ENCODE results near the gene IMMT.

The IMMT gene

DNA sequence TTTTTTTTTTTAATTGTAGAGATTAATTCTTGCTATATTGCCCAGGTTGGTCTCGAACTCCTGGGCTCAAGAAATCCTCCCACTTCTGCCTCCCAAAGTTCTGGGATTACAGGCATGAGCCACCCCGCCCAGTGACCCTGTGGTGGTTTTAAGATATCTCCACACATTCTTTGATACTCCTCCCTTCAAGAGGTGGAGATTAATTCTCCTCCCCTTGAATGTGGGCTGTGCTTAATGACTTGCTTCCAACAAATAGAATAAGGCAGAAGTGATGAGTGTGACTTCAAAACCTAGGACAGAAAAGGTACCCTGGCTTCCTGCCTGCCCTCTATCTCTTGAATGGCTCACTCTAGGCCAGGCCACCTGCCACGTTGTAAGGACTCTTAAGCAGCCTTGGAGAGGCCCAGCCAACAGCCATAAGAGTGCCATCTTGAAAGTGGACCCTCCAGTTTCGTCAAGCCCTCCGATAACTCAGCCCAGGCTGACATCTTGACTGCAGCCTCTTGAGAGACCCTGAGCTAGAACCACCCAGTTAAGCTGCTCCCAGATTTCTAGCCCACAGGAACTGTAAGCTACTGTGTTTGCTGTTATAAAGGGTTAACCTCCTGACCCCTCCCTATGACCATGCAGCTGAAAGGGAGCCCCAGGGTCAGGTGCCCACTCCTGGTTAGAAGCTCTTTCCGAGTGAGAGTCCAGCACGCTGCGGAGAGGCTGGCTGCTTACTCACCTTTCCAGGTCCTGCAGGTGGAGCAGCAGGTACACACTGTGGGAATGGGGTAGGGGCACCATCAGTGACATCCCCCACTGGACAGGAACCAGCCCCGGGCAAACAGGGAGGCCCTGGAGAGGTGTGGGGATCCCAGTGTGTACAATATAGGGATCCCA lies 31.6 kb upstream of the IMMT start:
- no peak for DNase-seq (ENCODE audit: low read depth in 2 of 2)

DNA sequence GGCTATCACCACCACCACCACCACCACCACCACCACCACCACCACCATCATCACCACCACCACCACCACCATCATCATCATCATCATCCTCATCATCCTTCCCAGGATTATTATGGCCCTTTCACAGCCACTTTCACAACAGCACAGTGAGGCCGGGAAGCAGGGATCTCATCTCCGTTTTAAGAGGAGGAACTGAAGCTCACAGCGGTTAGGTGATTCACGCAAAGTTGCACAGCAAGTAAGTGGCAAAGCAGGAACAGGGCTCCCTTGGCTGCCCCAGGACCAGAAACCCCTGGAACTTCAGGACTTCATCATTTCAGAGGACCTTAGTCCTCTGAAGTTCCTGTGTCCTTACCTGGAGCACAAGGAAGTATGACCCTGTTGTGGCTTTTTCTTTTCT lies 30.8 kb upstream of the IMMT start:
- DNase-seq (ENCODE audit: low read depth in 2 of 2): no peak

DNA sequence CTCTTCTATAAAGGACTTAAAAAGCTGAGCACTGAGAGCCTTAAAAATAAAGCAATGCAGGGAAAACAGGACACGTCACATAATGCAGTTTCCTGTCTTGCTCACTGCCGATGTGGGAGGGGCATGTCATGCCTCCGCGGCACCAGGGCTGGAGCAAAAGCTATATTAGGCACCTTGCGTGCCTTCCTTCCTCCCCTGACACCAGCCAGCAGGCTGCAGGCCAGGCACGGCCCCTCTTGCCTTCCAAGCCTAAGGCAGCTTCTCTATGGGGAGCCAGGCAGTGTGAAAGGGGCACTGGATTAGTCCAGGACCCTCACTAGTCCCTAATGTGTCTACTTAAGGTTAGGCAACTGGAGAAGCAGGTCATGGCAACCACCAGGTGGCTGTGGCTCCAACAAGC lies 30.3 kb upstream of the IMMT start:
- peak; percentile 15 to 26 for DNase-seq (ENCODE audit: low read depth in 2 of 2)

DNA sequence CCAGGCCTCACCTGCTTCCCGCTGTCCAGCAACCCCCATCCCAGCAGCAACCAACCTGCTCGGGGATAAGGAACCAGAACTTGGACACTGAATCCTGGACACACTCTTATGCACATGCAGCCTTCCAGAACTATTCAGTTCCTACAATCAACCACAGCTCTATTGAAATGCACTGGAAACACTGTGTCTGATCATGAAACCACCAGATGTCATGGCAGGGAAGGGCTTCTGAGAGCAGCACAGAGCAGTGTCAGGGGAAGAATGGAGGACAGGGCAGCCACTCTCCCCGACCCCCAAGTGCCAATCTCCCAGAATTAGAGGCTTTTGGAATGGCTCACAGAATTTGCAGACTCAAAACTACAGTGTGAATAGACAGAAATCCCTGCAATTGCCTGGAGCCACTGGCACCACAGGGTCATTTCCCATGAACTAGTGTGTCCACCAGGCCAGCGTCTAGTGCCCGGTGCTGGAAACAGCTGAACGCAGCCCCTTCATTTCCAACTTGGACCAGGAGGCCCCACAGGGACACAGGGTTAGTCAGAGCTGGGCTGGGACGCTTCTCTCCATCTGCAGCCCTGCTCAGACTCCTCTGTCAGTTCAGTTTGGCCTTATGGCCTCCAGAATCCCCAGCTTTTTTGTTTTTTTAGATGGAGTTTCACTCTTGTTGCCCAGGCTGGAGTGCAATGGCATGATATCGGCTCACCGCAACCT lies 29.5 kb upstream of the IMMT start:
- no peak for DNase-seq (ENCODE audit: low read depth in 2 of 2)

DNA sequence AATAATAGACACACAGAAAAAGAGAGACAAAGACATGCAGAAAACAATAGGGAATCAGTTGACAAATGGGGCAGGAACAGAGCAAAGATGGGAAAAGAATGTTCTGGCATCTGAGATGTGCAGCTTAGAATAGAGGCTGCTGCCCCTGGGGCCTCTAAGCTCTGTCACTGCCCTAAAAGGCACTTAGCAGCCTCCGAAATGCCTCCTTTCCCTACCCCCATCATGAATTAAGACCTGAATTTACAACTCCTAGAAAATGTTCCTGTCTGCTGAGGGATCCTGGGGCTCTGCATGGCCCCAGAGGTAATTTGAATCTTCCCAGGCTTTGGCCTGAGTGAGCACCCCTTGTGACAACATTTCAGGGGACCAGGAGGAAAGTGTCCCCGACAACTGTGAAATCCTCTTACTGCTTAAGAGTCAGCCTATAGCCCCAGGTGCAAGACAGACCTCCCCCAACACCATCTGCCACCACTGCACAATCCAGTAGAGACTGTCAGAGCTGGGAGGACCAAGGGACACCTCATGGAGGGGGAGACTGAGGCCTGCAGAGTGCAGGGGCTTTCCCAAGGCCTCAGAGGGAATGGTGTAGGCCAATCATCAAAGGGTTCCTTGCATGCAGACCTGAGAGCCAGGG lies 28.8 kb upstream of the IMMT start:
- DNase-seq (ENCODE audit: low read depth in 2 of 2): no peak

DNA sequence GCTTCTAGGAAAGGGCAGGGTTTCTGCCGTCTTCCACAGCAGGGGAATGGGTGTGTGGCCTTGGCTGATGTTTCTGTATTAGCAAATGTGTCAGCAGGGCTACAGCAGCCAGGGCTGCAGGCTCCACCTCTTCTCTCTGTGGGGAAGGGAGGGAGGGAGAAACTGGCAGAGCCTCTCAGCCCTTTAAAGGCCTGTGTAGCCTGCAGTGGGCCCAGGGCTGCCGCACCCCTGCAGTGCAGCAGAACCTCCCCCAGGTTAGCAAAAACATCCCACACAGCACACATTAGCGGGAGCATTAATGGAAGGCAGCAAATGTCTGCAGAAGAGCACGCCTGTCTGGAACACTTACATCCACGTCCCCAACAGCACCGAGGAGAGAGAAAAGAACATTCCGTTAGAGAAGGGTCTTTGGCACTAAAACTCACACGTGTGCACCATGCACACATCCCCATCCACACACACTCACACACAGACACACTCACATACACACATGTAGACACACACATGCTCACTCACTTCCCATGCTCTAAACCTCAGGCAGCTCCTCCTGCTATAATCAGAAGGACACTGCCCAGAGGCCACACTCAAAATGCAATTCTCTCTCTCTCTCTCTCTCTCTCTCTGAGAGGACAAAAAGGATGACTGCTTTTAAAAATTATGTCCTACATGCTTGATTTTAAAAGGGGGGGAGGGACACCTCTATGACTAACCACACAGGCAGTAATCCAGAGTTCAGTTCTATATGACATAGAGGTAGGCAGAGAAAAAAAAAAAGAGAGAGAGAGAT lies 28.1 kb upstream of the IMMT start:
- no peak for DNase-seq (ENCODE audit: low read depth in 2 of 2)

DNA sequence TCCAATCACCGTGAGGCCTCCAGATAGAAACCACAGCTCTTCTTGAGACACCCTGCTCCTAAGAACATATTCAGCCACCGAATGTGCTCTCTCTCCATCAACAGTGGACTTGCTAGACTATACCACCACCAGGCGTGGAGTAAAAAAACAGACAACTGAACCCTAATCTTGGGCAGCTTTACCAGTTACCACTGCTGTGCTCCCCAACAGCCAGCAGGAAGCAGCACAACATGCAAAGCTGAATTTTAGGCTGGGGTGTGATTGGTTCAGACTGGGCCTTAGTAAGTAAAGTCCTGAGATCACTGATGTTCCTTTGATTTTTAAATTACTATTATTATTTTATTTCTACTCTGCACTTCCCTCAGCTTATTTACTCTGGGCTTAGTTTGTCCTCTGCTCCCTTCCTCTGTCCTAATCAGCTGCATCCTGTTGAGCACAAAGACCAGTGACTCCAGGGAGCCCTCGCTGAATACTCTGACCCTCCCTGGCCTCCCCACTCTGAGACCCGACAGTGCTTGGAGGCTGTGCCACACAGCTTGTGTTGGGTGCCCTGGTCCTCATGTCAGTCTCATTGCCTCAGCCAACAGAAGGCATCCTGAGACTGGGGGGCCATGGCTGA lies 25.9 kb upstream of the IMMT start:
- DNase-seq (ENCODE audit: low read depth in 2 of 2): peak in 1 of 2 donors; percentile 22

DNA sequence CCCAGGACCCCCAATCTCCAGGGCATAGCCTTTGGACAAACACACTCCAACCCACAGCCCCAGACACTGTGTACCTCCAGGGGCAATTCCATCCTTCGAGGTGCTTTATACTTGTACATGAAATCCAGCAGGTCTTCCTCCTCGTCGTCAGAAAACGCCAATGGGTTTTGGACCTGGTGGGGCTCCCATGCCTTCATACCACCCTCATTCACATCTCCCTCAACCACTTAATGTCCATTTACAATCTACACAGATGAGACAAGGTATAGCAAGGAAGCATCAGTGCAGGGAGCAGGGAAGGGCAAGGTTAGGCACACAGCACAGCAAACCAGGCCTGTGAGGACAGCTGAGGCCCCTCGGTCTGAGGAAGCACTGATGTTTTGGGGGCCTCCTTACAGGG lies 24.6 kb upstream of the IMMT start:
- no peak for DNase-seq (ENCODE audit: low read depth in 2 of 2)

DNA sequence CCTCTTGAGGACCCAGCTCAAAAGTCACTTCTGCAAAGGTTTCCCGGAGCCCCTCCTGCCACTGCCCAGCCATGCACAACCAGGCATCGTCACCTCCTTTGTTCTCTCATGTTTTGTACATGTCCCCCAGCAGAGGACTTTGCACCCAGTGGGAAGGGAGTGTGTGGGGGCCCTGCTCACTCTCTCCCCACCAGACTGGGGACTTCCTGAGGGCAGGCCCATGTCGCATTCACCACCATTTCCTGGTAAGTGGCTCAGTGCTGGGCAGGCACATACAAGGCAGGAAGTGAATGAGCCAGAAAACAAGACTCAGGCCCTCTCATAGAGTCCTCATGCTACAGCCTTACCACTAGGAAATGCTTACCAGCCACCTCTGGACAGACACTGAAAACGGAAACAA lies 22.9 kb upstream of the IMMT start:
- DNase-seq (ENCODE audit: low read depth in 2 of 2): no peak

DNA sequence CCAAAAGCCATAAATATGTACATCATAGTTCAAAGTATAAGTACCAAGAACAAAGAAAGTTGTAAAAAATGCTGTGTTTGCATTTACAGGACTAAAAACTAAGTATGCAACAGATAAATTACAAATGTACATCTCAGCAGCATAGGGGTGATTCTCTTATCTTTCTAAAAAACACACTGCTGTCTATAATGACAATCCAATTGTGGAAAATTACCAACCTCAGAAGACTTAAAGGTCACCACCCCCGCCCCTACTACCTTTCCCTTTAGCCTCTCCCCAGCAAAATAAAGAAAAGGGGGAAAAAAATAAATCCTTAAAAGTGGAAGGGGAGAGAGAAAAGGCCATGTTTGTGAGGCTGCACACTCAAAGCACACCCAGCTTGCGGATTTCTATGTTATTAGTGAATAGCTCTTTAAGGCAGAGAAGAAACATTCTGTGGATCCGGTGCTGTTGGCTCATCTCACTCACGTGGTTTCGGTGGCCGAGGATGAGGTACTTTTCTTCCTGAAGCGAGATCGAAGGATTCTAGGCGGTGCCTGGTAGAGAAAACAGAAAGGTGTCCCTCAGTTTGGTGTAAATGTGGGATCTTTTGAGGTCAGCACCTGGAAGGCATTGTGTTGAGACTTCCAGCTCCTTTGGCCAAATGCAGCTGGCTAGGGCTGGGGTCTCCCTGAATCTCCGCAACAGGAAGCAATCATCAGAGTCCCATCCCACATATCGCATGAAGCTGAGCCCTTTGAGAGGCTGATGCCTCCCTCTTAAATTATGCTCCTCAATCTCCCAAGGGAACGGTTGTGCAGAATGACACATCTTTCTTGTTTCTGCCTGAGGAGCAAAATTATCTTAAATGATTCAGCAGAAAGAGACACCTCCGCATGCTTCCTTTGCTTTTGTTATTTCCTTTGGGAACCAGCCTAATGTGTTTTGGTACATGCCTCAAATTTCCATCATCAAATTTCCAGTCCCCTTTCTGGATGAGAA lies 21.6 kb upstream of the IMMT start:
- DNase-seq (ENCODE audit: low read depth in 2 of 2): no peak

DNA sequence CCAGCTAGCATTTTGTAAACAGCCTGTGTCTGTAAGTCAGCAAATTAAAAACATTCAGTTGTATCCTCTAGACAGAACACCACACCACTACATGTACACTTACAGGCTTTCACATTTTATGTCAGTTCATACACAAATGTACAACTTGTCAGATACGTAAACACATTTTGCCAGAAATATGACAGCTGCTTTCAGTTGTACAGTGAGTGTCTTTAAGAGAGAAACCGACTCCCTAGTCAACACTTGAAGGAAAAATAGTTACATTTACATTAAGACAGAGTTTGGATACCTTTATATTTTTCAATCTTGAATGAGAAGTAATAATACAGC lies 19.2 kb upstream of the IMMT start:
- no peak for DNase-seq (ENCODE audit: low read depth in 2 of 2)

DNA sequence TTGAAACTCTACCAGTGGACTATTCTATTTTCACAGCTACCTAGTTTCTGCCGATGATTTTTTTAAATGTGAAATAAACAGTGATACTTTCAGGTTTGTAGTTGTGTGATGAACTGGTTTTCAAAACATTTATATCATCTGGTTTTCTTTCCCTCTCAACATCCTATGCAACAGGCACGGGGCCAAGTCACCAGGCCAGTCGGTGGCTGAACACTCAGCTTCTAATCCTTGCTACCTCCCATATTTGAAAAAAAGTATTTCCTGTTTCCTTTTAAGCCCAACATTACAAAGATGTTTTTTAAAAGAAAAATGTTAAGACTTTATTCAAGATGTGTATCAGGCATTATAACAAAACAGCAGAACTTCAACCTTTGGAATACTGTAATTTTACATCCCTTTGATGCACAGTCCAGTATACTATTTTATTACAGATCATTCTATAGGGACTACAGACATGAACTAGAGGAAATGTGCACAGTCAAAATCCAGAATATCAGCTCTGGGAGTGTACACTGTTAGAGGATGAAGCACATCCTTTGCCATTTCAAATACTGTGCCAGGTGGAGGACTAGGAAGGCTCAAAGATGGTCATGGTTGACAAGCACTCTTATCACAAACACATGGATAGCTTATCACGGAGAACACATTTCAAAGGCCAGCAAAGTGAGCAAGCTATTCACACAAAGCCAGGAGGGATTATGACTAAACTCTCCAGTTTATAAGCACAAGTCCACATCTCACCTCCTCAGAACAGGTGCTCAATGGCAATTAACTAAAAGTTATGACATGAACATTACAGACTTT lies 18.6 kb upstream of the IMMT start:
- no peak for DNase-seq (ENCODE audit: low read depth in 2 of 2)

DNA sequence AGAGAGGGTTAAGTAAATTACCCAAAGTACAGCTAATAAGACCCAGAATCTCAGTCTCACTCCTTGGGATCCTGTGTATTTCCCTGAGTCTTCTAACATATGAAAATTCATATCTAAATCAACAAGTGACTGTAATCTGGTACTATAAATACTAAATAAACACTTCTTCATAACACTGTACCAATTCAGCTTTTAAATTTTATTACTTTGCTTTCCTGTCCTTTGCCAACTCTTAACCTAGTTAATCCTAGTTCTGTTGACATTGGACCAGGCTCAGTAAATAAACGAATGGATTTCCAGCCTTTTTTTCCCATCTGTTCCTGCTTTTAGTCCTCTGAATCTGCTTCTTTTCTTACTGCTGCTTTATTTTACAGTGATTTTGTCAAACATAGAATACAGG lies 17.8 kb upstream of the IMMT start:
- DNase-seq (ENCODE audit: low read depth in 2 of 2): no peak

DNA sequence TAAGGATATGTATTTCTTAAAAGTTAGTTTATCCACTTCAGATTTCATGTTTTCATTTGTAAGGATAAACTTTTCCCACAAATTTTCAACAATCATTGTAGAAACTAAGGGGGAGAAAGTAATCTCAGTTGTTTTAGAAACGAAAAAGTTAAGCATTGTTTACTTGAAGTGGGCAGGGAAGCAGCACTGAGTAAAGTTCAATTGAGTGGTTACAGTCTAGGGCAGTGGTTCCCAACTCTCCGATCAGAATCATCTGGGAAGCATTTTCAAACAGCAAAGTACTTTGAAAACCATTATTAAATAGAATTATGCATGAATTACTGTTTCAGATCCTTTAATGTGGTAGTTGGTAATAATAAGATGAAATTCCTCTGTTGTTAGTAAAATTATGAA lies 16.5 kb upstream of the IMMT start:
- no peak for DNase-seq (ENCODE audit: low read depth in 2 of 2)

DNA sequence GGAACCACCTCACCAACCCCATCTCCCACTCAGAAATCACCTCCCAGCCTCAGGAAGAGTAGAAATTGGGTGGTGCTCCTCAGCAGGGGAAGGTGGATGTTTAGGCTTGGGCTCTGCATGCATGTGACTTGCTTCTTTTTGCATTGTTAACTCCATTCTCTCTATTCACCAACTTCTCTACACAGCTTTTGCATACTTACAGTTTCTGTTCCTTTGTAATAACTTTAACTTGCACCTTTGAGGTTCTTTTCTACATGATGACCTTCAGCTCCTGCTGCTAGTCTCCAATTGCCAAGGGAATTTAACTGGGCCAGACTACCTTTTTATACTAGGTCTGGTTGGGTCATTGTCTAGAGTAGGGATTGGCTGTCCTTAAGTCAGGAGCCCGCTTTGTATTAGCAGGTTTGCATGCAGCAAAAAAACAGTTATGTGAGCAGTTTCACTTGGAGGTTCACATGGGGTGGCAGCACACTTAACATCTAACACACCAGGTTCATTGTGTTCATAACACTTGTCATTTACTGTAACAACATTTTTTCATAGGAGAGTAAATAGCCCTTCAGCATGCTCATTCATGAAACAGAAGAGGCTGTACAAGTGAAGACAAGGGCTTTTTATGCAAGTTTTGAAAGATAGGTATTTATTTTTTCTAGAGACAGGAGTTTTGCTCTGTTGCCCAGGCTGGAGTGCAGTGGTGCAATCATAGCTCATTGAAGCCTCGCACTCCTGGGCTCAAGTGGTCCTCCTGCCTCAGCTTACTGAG lies 16.0 kb upstream of the IMMT start:
- DNase-seq (ENCODE audit: low read depth in 2 of 2): no peak

DNA sequence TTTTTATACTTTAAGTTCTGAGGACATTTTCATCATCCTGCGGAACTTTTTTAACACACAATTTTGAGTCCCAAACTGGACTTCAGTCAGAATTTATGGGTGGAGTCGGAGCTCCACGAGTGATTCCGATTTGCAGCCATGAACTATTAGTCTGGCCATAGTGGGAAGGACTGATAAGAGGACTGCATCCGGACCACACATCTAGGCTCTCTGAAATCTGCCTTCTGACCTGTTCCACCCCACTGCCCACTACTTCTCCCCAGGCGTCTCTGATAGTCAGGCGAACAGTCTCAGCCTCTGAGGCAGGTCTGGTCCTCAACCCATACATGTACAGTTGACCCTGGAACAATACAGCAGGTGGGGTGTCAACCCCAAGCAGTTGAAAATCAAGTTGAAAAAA lies 9.2 kb upstream of the IMMT start:
- no peak for DNase-seq (ENCODE audit: low read depth in 2 of 2)

DNA sequence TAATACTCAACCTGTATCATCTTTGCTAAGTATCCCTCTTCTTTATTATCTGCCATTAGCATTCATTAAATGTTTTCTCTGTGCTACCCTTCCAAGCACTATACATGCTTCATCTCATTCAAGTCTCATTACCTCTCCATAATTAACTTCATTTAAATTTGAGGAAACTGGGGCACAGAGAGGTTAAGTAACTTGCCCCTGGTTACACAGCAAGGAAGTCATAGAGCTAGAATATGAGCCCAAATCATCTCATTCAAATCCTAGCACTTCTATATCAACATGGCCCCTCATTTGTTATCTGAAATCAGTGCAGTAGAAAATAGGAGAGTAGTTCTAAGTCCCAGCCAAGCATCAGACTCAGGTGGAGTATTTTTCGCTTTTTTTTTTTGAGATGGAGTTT lies 8.4 kb upstream of the IMMT start:
- DNase-seq (ENCODE audit: low read depth in 2 of 2): no peak

DNA sequence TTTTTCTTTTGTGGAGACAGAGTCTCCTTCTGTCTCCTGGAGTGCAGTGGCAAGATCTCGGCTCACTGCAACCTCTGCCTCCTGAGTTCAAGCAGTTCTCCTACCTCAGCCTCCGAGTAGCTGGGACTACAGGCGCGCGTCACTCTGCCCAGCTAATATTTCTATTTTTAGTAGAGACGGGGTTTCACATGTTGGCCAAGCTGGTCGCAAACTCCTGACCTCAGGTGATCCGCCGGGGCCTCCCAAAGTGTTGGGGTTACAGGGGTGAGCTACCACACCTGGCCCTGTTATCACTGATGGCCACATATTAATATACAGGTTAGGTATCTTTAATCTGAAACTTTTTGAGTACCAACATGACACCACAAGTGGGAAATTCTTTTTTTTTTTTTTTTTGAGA lies 7.4 kb upstream of the IMMT start:
- DNase-seq (ENCODE audit: low read depth in 2 of 2): no peak

DNA sequence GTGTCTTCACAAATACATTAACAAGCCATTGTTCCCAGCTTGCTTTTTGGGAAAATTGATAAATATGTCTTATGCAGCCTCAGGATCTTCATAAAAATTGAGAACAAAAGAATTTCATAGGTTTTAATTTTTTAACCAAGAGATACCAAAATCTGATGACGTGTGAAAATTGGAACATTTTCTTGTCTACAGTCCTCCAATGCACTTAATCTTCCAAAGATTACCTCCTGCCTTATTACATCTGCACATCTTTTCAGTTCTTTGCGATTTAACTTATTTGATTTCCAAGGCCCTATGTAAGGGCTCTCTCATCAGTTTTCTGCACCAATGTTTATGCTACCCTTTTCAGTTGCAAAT lies 7.1 kb upstream of the IMMT start:
- no peak for DNase-seq (ENCODE audit: low read depth in 2 of 2)

Measured in stimulated activated CD8-positive, alpha-beta memory T cell treated with anti-CD3 and anti-CD28 coated beads, Interleukin-7, amount 100 ng/mL, for 4 hours (primary cell).